ENCODE results near the gene BCAR3.

BCAR3 gene

GRCh38 chr1:93532780-93533378, 148.8 kb downstream of the BCAR3 start:
- no peak for DNase-seq

- DNase-seq, result no peak
Measured at GRCh38 chr1:93531193-93531592, 150.4 kb downstream of the BCAR3 start.

GRCh38 chr1:93528412-93528811, 153.2 kb downstream of the BCAR3 start:
- peak; percentile 52 for DNase-seq

- DNase-seq, result no peak
Measured at GRCh38 chr1:93526431-93526830, 155.2 kb downstream of the BCAR3 start.

GRCh38 chr1:93525431-93525830, 156.2 kb downstream of the BCAR3 start:
- DNase-seq, result no peak

GRCh38 chr1:93522721-93523120, 158.9 kb downstream of the BCAR3 start:
- no peak for DNase-seq

GRCh38 chr1:93521618-93522017, 160.0 kb downstream of the BCAR3 start:
- DNase-seq, result no peak

- DNase-seq, result no peak
Measured at GRCh38 chr1:93519199-93519829, 162.3 kb downstream of the BCAR3 start.

- no peak for DNase-seq
Measured at GRCh38 chr1:93518516-93518915, 163.1 kb downstream of the BCAR3 start.

- DNase-seq, result no peak
Measured at GRCh38 chr1:93516164-93516563, 165.5 kb downstream of the BCAR3 start.

All from hematopoietic multipotent progenitor cell treated with erythropoietin and hydrocortisone succinate and interleukin-3 and kit ligand, for 6 days (in vitro differentiated cells).